Endothelial cell of umbilical vein (primary cell): ENCODE measurements around the gene ARHGAP45. TPM values are rescaled to one million over a fixed set of nuclear protein-coding genes. Genes with fewer than 3 reads are reported as not detected.

Experiments
- BruUV-seq: library from RNA; stranded (reverse); fragments of 400-500 nt; replicated peaks from 2 replicates; lab custom pipeline; 2021; lab: Mats Ljungman, UMichigan
- CTCF ChIA-PET: fragments of 300-600, 350-600 bp; sonication (Branson Sonifier 250); formaldehyde crosslinking; loops from one replicate; lab custom pipeline; 2021; ENCODE audit warnings: antibody characterized with exemption, inconsistent platforms; lab: Charles Lee
- POLR2A ChIA-PET: fragments of 300-600, 350-600 bp; sonication (Branson Sonifier 250); formaldehyde crosslinking; loops from one replicate; lab custom pipeline; 2021; ENCODE audit warnings: antibody characterized with exemption, inconsistent platforms; lab: Charles Lee
- DNase-seq: peaks from one replicate; pipeline ENCODE4 v3.0.0-alpha.2; 2011; ENCODE audit warnings: low read depth, low spot score
- FAIRE-seq: peaks from 2 replicates; lab custom pipeline; 2011; peaks lifted over from hg19 to GRCh38; lab: Jason Lieb, UNC
- H2AFZ ChIP-seq: 2 replicates; pipeline ENCODE4 v1.6.0; 2012; ENCODE audit warnings: low read depth, low read length, control low read depth, inconsistent platforms
- H3K27ac ChIP-seq: 2 replicates; pipeline ENCODE4 v1.5.1; 2011; ENCODE audit warnings: low read depth, mild to moderate bottlenecking, control low read depth, low read length, moderate library complexity; ENCODE audit not compliant: insufficient read depth
- H3K27me3 ChIP-seq, 2 experiments: 2 replicates each; pipeline versions ENCODE4 v1.6.0 to v1.6.1; 2011; ENCODE audit warnings: low read length in 2 of 2, mixed read lengths in 1 of 2; ENCODE audit not compliant: control insufficient read depth in 2 of 2, insufficient read depth in 2 of 2
- H3K36me3 ChIP-seq, 2 experiments: 2 replicates in 1 of 2; 3 replicates in 1 of 2; pipeline ENCODE4 v1.5.1; 2011; ENCODE audit warnings: low read length in 2 of 2, mild to moderate bottlenecking in 1 of 2, moderate library complexity in 1 of 2; ENCODE audit not compliant: control insufficient read depth in 2 of 2, insufficient read depth in 2 of 2; ENCODE audit errors: extremely low read depth in 1 of 2
- H3K4me1 ChIP-seq: 3 replicates; pipeline ENCODE4 v1.5.1; 2011; ENCODE audit warnings: mild to moderate bottlenecking, low read length; ENCODE audit not compliant: control insufficient read depth, insufficient read depth; ENCODE audit errors: extremely low read depth
- H3K4me2 ChIP-seq: 2 replicates; pipeline ENCODE4 v1.6.1; 2011; ENCODE audit warnings: low read length, control low read depth, mixed read lengths; ENCODE audit not compliant: insufficient read depth
- H3K4me3 ChIP-seq, 3 experiments: fragments of 200-600 bp in 1 of 3; sonication (generic), shearing (Covaris generic) in 1 of 3; replicated peaks in 1 of 3; 2 replicates each; pipeline ENCODE4 v1.5.1; 2011 to 2016; ENCODE audit warnings: control low read depth in 3 of 3, low read length in 3 of 3, mild to moderate bottlenecking in 2 of 3, inconsistent platforms in 1 of 3, low read depth in 1 of 3, moderate library complexity in 1 of 3; ENCODE audit not compliant: insufficient read depth in 1 of 3
- H3K79me2 ChIP-seq: 2 replicates; pipeline ENCODE4 v1.6.0; 2012; ENCODE audit warnings: low read length, inconsistent platforms; ENCODE audit not compliant: control insufficient read depth, insufficient read depth
- H3K9ac ChIP-seq: replicated peaks from 2 replicates; pipeline ENCODE3; 2011; ENCODE audit warnings: low read length, control low read depth; ENCODE audit not compliant: insufficient read depth; ENCODE audit errors: extremely low read depth
- H3K9me1 ChIP-seq: replicated peaks from 3 replicates; pipeline ENCODE4 v1.6.0; 2011; ENCODE audit warnings: mild to moderate bottlenecking, low read length; ENCODE audit not compliant: control insufficient read depth, insufficient read depth; ENCODE audit errors: extremely low read depth
- H3K9me3 ChIP-seq: replicated peaks from 2 replicates; pipeline ENCODE4 v1.5.1; 2012; ENCODE audit warnings: low read length, inconsistent platforms; ENCODE audit not compliant: control insufficient read depth, insufficient read depth
- H4K20me1 ChIP-seq: replicated peaks from 2 replicates; pipeline ENCODE3; 2011; ENCODE audit warnings: mild to moderate bottlenecking, low read length; ENCODE audit not compliant: control insufficient read depth, insufficient read depth; ENCODE audit errors: extremely low read depth
- CTCF ChIP-seq, 2 donors: IDR thresholded peaks; 1 replicate in 1 of 2; 2 replicates in 1 of 2; pipeline ENCODE4 v1.5.1; 2011; ENCODE audit warnings: low read length in 2 of 2, mild to moderate bottlenecking in 2 of 2, moderate library complexity in 2 of 2, control low read depth in 1 of 2, inconsistent platforms in 1 of 2, low read depth in 1 of 2; ENCODE audit not compliant: insufficient read depth in 1 of 2; ENCODE audit errors: extremely low read depth in 1 of 2
- EZH2 ChIP-seq: IDR thresholded peaks from 2 replicates; pipeline ENCODE4 v1.6.1; 2012; ENCODE audit warnings: borderline replicate concordance, low read depth, mild to moderate bottlenecking, moderate library complexity, low read length, inconsistent platforms; ENCODE audit not compliant: severe bottlenecking
- FOS ChIP-seq: IDR thresholded peaks from 2 replicates; pipeline ENCODE4 v1.6.1; 2011; ENCODE audit warnings: mild to moderate bottlenecking, low read length, moderate library complexity, borderline replicate concordance; ENCODE audit not compliant: insufficient read depth
- GATA2 ChIP-seq: IDR thresholded peaks from 2 replicates; pipeline ENCODE4 v1.7.0; 2011; ENCODE audit warnings: low read depth, mild to moderate bottlenecking, moderate library complexity, mixed read lengths, low read length; ENCODE audit not compliant: insufficient read length, insufficient read depth
- JUN ChIP-seq: IDR thresholded peaks from 2 replicates; pipeline ENCODE4 v1.6.1; 2011; ENCODE audit warnings: borderline replicate concordance, low read depth; ENCODE audit not compliant: insufficient read length, insufficient read depth
- MAX ChIP-seq: IDR thresholded peaks from 2 replicates; pipeline ENCODE4 v1.6.1; 2011; ENCODE audit not compliant: insufficient read depth, insufficient read length
- MYC ChIP-seq: IDR thresholded peaks from one replicate; pipeline ENCODE4 v1.6.1; 2011; ENCODE audit warnings: mild to moderate bottlenecking, low read depth, low read length
- POLR2A ChIP-seq: IDR thresholded peaks from 2 replicates; pipeline ENCODE4 v1.6.1; 2012; ENCODE audit warnings: low read depth, mild to moderate bottlenecking, control low read depth, low read length
- POLR2AphosphoS5 ChIP-seq: IDR thresholded peaks from 2 replicates; pipeline ENCODE4 v1.6.1; 2012; ENCODE audit warnings: low read depth, mild to moderate bottlenecking, control low read depth, low read length, moderate library complexity; ENCODE audit not compliant: insufficient read depth
- dilution Hi-C: fragments of 300-500 bp; cut with MboI; formaldehyde crosslinking; loops from one replicate; pipeline ENCODE4 v1.15.0; 2019; ENCODE audit warnings: low sequenced_read_pairs; ENCODE audit not compliant: extremely low pct_ligation_motif_present
- intact Hi-C: fragments of 100-400 bp; cut with micrococcal nuclease; formaldehyde crosslinking; loops from one replicate; pipeline ENCODE4 v1.10.0; 2022
- polyA plus RNA-seq, 4 experiments: library from polyadenylated mRNA; depleted of rRNA in 3 of 4; stranded (reverse) in 3 of 4; unstranded in 1 of 4; fragments of >200 nt; gene quantifications; 2 replicates each; pipeline versions ENCODE4 v1.2.1 to v1.2.3, GENCODE V29; 2011 to 2012; ENCODE audit warnings: missing spikeins in 1 of 4
- total RNA-seq: library from RNA; stranded (reverse); gene quantifications from 2 replicates; pipeline ENCODE4 v1.2.3, GENCODE V29; 2021

The ARHGAP45 gene
- total and polyA plus RNA-seq, 2 donors (not counting 3 experiments of a cell fraction or from before 2014, with no cell fraction given): 7.5 to 10.4 TPM

GRCh38 chr19:1093330-1093729, 26.4 kb downstream of the ARHGAP45 start:
- no peaks in the 10 kb centered on the region for H3K9me3 ChIP-seq
- dilution Hi-C loops: no loop called here
- BruUV-seq: no TSS peak
- H4K20me1 ChIP-seq: no peaks in the 10 kb centered on the region
- no peak overlapping the region for H3K4me2 ChIP-seq
- H3K9ac ChIP-seq: no peak overlapping the region
- no peak overlapping the region for H3K4me3 ChIP-seq
- ChIA-PET POLR2A (interaction anchor here (0.7 kb wide), 1 partner anchor 67 kb away, joined by 5 read pairs; the partner anchor contains the start of gene CNN2), CTCF (interaction anchor here (1.1 to 1.9 kb wide), 2 partner anchors 11 to 28 kb away, joined by 3 to 6 read pairs; no protein-coding TSS in a partner anchor)
- FAIRE-seq (no peak), DNase-seq (no peak)
- TF ChIP-seq GATA2 (no peak), POLR2A (no peak), JUN (no peak), EZH2 (no peak), CTCF (IDR thresholded peaks at IDR 0.05; ENCODE audit: extremely low read depth in 1 of 2, insufficient read depth in 1 of 2, low read depth in 1 of 2, low read length in 2 of 2) (no peak), MYC (no peak), POLR2AphosphoS5 (no peak), MAX (no peak), FOS (no peak)
- H3K4me1 ChIP-seq: peaks cover 10% of the 10 kb centered on the region
- no peaks in the 10 kb centered on the region for H3K9me1 ChIP-seq
- no peak overlapping the region for H3K27ac ChIP-seq
- no peaks in the 10 kb centered on the region for H3K27me3 ChIP-seq
- H3K79me2 ChIP-seq: peaks cover 22% of the 10 kb centered on the region
- H2AFZ ChIP-seq: no peak overlapping the region
- H3K36me3 ChIP-seq: peaks cover 5 to 19% of the 10 kb centered on the region in 2 experiments
- intact Hi-C loops: no loop called here
